Neural cell (in vitro differentiated cells): ENCODE data around the gene INPP5D.

Source experiments
- CTCF ChIP-seq: fragments of 450-650 bp; IDR thresholded peaks from 2 replicates; pipeline ENCODE4 v1.5.1; 2014; ENCODE audit warnings: antibody characterized with exemption, mild to moderate bottlenecking, moderate library complexity; ENCODE audit not compliant: poor library complexity, severe bottlenecking
- EP300 ChIP-seq: fragments of 450-650 bp; conservative IDR thresholded peaks from 2 replicates; pipeline ENCODE4 v1.6.1; 2014; ENCODE audit warnings: antibody characterized with exemption, mild to moderate bottlenecking, moderate library complexity; ENCODE audit not compliant: poor library complexity, severe bottlenecking
- REST ChIP-seq: IDR thresholded peaks from 2 replicates; pipeline ENCODE4 v1.6.1; 2012; ENCODE audit warnings: borderline replicate concordance

GRCh38 chr2:233115121-233115520 lies 55.0 kb downstream of the INPP5D start:
- TF ChIP-seq CTCF (no peak), EP300 (no peak), REST (no peak)
